GM19467 (cell line): Measurements from ENCODE around the gene CD200R1L.

Experiments
- ATAC-seq: cut with Tn5 transposase; IDR thresholded peaks from one replicate; pipeline ENCODE4 v1.9.1; 2021; ENCODE audit warnings: mild to moderate bottlenecking, moderate library complexity; ENCODE audit not compliant: unreplicated experiment

Gene CD200R1L

DNA sequence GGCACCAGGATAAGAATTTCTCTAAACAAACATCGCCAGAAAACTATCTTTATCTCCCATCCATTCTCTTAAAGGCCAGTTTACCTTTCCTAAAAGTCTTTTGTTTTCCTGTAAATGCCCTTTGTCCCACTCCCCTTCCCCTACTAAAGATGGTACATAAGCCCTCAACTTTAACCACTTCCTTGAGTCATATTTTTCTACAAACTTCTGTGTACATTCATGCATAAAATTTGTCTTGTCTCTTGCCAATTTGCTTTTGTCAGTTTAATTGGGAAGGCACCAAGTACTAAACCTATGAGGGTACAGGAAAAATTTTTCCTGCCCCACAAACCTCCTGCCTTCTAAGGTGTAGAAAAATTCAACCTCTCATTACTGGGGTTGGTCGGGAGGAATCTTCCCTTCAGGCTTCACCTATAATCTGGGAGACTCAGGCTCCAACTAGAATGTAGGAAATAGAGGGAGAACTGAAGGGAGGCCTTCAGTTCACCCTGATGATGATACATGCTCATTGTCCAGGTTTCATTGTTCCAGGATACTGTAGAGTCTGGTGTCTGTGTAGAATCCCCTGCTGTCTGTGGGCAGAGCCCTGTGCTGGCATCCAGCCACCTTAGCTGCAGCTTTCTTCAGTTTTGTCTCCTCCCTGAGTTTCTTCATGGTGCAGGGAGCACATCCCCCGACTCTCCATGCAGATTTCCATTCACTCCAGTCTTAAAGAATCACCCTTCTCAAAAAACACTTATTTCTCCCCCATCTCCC is 53.2 kb downstream of the CD200R1L start:
- ATAC-seq, result no peak

DNA sequence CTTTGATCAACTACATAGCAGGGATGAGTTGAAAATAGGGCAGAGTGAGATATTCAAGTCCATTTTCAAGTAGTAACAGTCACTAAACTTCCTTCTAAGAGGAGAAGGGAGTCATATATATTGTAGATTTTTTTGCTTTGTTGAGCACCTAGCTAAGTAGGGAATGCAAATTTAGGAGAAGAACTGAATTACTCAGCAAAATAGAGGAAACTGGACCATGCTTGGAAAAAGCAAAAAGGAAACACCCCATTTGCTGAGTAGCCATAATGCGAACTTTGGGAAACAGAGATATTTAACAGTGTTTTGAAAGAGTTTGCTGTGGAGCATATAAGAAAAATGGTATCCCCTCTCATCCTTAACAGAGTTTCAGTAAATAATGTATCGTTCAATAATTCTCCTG is 54.9 kb downstream of the CD200R1L start:
- ATAC-seq, result no peak

DNA sequence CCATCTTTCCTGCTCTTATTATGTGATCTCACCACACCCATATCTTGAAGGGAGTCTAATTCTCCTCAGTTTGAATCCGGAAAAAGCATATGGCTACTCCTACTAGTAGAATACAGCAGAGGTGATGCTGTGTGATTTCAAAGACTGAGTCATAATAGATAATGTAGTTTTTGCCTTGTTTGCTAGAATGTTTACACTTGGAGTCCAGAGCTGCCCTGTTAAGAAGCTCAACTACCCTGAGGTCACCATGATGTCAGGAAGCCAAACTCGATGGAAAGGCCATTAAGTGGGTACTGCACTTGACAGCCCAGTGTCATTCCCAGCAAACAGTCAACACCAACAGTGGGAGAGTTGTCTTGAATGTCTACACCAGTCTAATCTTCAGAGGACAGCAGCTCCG is 56.9 kb downstream of the CD200R1L start:
- ATAC-seq, result no peak

DNA sequence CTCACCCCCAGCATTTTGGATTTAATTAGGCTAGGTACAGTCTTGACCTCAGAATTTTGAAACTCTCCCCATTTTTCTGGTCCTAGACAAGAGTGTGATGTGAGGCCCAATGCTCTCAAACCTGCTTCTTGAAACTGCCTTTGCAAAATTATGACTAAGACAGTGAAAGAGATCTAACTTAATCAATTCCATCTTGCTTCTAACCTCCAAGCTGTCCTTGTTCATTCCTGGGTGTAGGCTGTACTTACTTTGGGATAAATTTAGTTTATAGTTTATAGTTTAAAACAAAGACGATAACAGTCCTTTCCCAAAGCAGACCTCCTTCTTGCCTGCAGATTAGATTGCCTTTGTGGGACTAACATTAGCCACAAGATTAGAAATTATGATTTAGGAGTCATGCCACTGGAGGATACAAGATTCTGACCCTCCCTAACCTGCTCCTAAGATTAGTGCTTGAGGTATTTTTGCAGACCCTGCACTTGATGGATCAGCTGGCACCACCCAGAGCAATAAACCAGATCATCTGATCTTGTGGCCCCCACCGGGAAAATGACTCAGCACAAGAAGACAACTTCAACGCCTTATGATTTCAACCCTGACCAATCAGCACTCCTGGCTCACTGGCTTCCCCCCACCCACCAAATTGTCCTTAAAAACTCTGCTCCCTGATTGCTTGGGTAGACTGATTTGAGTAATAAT is 59.6 kb downstream of the CD200R1L start:
- ATAC-seq, result no peak

DNA sequence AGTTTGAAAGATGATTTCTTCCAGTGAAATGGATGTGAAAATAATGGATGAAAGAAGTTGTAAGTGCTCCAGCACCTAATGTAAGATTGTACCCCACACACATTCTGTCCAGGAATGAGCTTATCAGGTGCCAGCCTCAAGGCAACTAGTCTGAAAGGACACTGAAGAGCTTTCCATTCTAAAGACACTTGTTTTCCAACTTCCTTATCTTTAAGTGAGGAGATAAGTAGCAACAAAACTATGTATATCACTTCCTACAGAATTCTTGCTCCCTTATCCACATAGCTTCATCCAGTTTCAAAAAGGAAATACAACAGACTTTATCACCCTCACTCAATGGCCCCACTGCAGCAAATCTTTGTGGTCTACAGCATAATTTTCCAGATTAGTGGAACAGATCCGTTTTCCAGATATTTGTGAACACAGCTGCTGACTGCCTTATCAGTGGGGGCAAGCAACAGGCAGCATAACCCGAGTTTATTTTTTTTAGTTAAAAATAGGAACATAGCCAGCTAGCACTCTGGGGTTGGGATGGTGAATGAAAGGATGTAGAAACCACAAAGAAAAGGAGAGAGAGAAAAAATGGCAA is 60.6 kb downstream of the CD200R1L start:
- no peak for ATAC-seq

DNA sequence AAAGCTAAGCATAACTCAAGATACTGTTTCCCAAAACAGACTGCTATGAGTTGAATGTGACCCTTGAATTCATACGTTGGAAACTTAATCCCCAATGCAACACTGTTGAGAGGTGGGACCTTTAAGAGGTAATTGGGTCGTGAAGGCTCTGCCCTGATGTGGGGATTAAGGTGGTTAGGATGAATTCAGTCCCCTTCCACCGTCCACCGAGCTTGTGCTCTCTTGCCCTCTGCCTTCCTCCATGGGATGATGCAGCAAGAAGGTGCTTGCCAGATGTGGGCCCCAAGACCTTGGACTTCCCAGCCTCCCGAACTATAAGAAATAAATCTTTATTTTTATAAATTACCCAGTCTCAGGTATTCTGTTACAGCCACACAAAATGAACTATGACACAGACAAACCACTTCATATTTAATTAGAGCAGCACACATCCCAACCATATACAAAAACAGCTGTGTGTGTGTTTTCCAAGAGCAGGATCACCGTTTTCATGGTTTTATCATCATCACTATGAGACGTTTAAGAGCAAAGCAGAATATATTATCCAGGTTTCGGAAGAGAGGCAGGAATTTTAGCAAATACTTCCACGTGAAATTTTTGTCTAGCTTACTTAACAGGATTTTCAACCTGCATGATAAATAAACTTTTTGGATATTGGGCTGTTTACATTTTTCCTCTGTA is 61.2 kb downstream of the CD200R1L start:
- ATAC-seq, result no peak

DNA sequence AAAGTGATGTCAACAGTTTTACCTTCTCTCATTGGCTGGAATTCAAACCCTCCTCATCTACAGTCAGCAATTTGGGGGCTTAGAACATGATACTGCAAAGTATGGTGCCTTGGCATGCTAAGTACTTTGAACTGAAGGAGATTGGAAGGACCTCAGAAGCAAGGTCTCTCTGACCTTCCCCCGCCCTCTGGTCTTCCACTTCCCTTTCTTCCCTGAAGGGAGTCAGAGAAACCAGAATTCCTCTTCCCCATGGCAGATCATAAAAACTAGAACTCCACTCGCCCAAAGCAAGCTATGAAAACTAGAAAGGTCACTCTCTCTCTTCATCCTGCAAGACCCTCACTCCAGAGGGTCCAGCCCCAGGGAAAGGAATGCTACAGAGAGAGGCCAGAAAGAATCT is 64.2 kb downstream of the CD200R1L start:
- ATAC-seq, result no peak

DNA sequence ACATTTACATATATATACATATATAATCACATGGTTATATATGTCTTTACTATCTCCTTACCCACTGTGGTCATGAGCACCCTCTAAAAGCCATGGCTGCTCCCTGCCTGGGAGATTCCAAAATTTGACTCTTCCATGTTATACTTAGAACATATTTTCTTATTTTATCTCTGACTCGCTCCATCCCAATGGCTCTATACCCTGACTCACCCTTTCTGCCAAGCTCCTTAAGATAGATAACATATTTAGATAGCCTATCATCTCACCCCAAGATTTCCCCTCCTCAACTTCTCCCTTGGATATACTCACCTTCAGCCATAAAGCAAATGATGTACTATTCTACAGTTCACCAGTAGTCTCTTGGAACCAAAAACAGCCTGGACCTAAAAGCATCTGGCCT is 65.1 kb downstream of the CD200R1L start:
- no peak for ATAC-seq

DNA sequence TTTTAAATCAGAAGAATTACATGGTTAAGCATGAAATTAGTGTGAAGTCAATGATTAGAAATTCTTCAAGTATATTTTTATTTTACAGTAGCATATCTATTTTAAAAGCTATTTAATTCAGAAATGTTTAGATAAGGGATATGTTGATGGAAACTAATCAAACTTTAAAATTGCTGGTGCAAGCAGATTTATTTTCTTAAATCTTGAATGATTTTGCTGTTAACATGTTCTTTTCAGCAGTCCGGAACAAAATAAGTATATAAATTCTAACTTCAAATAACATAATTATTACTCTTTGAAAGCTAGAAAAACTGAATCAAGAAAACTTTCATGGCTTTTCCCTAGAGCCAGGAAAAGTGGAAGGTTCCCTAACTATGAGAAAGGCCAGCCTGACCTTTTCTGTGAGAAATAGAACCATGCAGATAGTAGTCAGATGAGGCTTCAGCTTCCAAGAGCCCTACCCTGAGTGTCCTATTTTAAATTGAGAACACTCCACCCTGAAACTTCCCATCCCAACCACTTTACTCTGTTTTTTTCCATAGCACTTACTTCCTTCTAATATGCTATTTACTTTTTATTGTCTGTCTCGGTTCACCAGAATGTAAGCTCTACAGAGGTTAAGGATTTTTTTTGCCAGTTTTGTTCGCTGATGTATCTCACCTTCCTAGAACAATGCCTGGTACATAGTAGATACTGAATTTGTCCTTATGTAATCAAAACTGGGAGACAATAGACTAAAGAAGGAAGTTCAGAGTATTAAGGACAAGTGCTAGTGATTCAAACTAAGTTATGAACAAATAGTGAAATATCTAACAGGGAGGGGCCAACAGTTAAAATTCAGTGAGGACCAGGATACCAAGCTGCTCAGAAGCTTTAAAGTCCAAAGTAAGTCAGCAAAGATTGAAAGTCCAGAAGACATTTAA is 66.8 kb downstream of the CD200R1L start:
- no peak for ATAC-seq

DNA sequence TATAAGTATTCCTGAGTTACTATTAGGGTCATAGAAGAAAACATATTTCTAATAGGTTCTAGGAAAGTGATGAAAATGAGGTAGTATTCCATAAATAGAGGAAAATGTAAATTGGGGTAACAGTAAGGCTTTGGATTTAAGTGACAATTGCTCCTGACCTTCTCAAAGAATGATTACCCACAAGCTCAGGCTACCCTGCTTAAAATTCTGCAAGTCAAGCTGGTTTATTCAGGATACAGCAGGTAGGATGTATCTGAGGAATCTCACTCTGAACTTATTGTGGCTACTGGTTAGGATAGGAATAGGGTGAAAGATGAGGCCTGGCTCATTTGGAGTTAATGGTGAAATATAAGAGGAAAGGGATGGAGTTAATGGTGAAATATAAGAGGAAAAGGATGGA is 67.7 kb downstream of the CD200R1L start:
- no peak for ATAC-seq

DNA sequence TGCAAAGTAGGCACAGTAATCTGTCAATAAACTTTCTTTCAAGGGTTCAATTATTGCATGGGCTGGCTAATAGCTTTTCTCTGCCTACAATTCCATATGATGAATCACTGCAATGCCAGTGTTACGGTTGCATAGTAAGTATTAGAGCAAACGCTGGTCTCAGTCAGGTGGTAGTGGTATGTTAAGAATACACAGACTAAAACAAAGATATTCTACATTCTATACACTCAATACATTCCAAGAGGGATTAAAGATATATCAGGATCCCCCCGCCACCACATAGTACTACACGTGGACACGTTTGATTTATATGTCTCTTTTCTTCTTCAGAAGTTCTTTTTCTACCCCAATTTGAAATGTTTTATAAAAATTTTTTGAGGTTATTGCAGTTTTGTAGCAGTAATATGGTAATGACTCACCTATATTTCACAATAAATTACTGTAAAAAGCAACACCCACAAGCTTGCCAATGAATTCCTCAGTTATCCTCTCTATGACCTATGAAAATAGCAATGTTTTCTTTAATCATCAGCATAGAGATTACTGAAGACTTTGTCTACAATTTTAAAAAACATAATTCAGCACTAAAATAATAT is 68.2 kb downstream of the CD200R1L start:
- no peak for ATAC-seq

DNA sequence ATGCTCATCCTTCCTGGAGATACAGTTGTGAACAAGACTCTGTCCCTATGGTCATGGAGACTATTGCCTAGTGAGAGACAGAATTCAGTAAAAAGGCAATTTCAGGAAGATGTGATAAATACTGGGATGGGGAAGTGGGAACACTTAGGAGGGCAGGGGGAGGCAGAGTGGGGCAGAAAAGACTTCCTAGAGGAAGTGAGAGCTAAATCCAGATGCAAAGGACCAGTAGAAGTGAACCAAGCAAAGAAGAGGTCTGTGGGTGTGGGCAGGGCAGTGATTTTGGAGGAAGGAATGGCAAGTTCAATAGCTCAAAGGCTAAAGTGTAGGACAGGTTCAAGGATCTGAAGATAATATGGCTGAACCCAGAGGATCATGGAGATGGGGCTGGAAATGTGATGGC is 68.9 kb downstream of the CD200R1L start:
- ATAC-seq, result no peak

DNA sequence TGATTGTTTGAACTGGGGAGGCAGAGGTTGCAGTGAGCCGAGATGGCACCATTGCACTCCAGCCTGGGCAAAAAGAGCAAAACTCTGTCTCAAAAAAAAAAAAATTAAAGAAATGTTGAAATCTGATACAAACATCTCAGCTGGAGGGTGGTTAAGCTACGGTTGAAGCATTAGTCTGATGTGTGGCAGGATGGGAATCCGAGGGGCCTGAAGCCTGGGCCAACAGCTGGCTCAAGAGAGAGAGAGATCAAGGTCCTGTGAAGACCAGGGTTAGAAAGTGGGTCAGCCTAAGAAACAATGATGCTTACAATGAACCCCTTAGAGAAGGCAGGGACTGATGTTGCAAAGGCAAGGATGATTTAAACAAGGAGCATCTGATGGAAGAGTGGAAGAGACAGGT is 69.8 kb downstream of the CD200R1L start:
- ATAC-seq, result no peak

DNA sequence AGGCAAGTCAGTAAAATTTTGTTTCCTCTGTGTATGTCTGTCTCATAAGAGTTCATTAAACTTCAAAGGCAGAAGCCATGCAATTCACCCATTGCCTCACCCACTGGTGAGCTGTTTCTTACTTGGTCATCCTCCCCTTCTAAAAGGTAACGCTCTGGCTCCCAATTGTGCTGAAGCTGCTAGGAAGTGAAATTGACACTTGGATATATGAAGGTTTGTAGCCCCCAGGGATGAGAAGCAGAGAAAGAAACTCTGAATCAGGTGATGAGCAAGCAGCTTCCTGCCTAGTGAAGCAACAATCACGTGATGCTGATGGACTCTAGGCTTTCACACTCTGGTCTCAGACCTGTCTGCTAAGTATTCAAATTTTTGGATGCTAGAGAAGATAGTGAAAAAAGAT is 70.7 kb downstream of the CD200R1L start:
- ATAC-seq, result no peak

DNA sequence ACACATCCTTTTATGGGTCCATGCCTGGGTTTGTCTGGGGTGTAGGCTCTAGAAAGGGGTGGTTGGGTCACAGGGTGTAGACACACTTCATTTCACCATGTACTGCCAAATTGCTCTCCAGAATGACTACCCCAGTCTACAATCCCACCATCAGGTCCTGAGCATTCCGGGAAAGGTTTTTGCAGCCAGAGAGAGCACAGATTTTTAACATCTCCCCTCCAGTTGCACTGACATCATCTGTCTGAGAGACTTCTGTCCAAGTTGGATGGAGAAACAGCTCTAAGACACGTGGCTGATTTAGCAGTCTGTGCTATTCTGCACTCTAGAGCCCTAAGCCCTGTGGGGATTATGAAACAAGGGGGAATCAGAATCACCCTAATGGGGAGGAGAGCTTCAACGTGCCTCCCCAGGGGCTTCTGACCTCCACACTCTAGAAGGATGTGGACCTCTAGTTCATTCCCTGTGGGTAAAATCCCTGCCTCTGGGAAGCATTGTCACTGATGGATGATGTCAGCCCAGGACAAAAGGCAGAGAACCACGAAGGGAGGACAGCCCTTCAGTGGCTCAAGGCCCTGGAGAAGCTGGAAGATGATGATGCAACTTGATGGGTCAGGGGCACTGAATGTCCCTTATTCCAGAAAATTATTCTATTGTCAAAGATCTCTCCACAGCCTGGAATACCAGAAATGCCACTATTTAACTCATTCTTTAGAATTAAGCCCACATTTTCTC is 71.5 kb downstream of the CD200R1L start:
- ATAC-seq, result no peak

DNA sequence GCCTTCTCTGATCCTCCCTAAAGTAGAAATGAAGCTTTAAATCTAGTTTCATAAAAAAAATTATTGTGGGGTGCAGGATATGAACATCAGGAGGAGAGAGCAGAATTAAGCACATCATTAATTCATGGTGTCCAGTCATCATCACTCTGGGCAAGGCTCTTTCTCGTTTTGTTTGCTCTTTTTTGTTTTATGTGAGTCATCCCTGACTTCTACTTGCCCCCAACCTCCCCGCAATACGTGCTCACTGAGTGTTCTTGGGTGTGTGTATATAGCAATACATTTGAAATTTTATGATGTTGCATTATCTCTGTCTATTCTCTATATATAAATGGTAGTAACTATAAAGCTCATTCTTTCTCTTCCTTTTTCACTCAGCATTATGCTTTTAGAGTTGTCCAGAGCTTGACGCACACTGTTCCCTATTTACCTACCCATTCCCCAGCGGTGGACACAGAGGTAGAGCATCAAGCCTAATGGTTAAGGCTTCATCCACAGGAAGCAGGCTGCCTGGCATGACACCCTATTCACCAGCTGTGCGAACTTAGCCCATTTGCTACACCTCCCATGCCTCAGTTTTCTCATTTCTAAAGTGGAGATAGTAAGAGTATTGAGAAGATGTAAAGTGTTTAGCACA is 72.3 kb downstream of the CD200R1L start:
- ATAC-seq, result no peak

DNA sequence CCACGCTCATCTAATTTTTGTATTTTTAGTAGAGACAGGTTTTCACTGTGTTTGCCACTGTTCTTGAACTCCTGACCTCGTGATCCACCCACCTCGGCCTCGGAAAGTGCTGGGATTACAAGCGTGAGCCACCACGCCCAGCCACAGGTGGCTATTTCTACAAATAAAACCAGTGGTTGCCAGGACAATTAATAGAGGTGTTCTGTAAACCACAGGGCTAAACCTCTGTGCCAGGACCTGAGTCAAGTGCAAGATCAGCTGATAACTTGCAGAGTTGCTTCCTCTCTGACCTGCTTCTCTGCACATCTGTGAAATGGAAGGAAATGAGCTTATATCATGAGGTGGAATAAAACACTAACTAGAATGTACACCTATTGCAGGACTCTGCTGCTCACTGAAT is 72.8 kb downstream of the CD200R1L start:
- no peak for ATAC-seq

DNA sequence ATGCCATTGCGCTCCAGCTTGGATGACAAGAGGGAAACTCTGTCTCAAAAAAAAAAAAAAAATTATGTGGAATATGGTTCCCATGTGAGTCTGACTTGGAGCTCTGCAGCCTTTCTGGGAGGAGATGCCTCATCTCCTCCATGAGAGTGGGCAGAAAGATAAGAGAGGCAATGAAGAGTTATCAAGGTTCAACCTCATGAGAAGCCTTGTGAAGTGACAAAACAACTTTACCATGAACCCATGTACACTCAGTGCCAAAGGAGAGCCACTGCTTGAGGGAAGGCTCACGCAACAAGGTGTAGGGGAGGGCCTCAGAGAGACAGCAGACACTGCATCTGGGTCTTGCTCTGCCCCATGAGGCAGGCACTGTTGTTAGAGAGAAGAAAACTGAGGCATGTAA is 75.7 kb downstream of the CD200R1L start:
- ATAC-seq, result no peak

DNA sequence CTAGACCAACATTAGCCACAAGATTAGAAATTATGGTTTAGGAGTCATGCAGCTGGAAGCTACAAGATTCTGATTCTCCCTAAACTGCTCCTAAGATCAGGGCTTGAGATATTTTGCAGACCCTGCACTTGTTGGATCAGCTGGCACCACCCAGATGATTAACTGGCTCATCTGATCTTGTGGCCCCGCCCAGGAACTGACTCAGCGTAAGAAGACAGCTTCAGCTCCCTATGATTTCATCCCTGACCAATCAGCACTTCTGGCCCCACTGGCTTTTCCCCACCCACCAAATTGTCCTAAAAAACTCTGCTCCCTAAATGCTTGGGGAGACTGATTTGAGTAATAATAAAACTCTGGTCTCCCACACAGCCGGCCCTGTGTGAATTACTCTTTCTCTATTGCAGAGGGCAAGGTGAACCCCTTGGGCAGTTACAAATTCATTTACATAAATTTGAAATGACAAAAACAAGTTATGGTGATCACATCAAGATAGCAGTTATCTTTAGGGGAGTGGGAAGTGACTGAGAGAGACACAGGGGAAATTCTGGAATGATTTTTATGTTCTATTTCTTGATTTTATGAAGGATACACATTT is 76.5 kb downstream of the CD200R1L start:
- ATAC-seq, result no peak
